Lung (tissue), 12 donors: Measurements from ENCODE around the gene RBKS. TPM values are rescaled to one million over a fixed set of nuclear protein-coding genes. Genes with fewer than 3 reads are reported as not detected.

Experiments used
- ATAC-seq: fragments of 200-7000 bp; cut with Tn5 transposase; one replicate; pipeline ENCODE4 v1.9.1; 2020; ENCODE audit warnings: moderate number of reproducible peaks; ENCODE audit not compliant: insufficient read depth, low FRiP score
- DNase-seq, 3 donors: peaks; one replicate each; pipeline ENCODE4 v3.0.0-alpha.2; 2013 to 2017
- H3K27ac ChIP-seq, 2 donors: one replicate each; pipeline ENCODE4 v1.5.1; 2013; ENCODE audit warnings: mild to moderate bottlenecking in 2 of 2, moderate library complexity in 2 of 2, control low read depth in 1 of 2, inconsistent platforms in 1 of 2, low read depth in 1 of 2, low read length in 1 of 2
- H3K27me3 ChIP-seq, 3 donors: one replicate each; pipeline ENCODE4 v1.5.1; 2013; ENCODE audit warnings: low read length in 2 of 3; ENCODE audit not compliant: control insufficient read depth in 3 of 3, insufficient read depth in 3 of 3
- H3K36me3 ChIP-seq, 4 donors: one replicate each; pipeline ENCODE4 v1.5.1; 2013; ENCODE audit warnings: low read length in 4 of 4, mild to moderate bottlenecking in 1 of 4, moderate library complexity in 1 of 4; ENCODE audit not compliant: control insufficient read depth in 4 of 4, insufficient read depth in 4 of 4
- H3K4me1 ChIP-seq, 5 donors: one replicate each; pipeline ENCODE4 v1.5.1; 2013; ENCODE audit warnings: low read length in 5 of 5, mild to moderate bottlenecking in 2 of 5, moderate library complexity in 1 of 5; ENCODE audit not compliant: control insufficient read depth in 5 of 5, insufficient read depth in 5 of 5
- H3K4me3 ChIP-seq: one replicate; pipeline ENCODE4 v1.5.1; 2013; ENCODE audit warnings: mild to moderate bottlenecking, control low read depth, moderate library complexity
- H3K9ac ChIP-seq, 2 donors: one replicate each; pipeline ENCODE4 v1.5.1; 2013; ENCODE audit warnings: low read length in 2 of 2, control low read depth in 1 of 2; ENCODE audit not compliant: insufficient read depth in 1 of 2
- H3K9me3 ChIP-seq, 4 donors: one replicate each; pipeline ENCODE4 v1.5.1; 2013; ENCODE audit warnings: low read length in 3 of 4, mild to moderate bottlenecking in 1 of 4, moderate library complexity in 1 of 4; ENCODE audit not compliant: control insufficient read depth in 4 of 4, insufficient read depth in 3 of 4
- WGBS, 2 donors: extraction: QIAGEN DNeasy Blood & Tissue Kit; methylation state at CpG; one replicate each; pipeline ENCODE4 v1.1.7; 2013; 5-methylcytosine and 5-hydroxymethylcytosine counted together
- polyA plus RNA-seq, 2 donors: library from polyadenylated mRNA; stranded (reverse); fragments of 200-250 nt; gene quantifications; one replicate each; pipeline ENCODE4 v1.2.1, GENCODE V29; 2013
- total RNA-seq, 2 donors: library from RNA; depleted of rRNA in 1 of 2; stranded (reverse); fragments of >200 nt in 1 of 2; gene quantifications; one replicate each; pipeline ENCODE4 v1.2.1, GENCODE V29; 2014 to 2021
- TF ChIP-seq, protein P1 (sequence below): IDR thresholded peaks from 2 replicates; pipeline ENCODE4 v1.5.1; 2012; ENCODE audit warnings: mild to moderate bottlenecking; ENCODE audit errors: control extremely low read depth, extremely low read depth
- donor health status: control.
- donor health status: control.
- donor health status: Bipolar disorder and iron deficiency.
- donor health status: healthy.
- donor health status: DM: yes; HTN: yes; CAD: no.

RBKS gene
- total and polyA plus RNA-seq, 4 donors, result 3.9 to 5.1 (median 4.9) TPM

DNA sequence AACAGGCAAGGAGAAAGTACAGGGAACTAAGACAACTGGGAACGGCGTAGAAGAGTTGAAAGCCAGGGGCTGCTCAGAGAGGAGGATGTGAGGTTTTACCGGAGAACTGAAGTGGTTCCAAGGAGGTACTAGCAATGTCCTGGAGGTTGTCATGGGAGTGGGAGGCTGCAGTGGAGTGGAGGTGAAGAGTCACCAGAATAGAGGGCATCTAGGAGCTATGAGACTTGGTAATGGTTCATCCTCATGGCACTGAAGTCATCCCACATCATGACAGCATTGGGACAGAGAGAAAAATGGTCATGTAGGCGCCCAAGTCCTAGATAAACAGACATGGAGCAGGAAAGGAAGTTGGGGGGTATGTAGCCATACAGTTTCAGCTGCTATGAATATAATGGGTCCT lies 92.3 kb downstream of the RBKS start:
- no peaks in the 10 kb centered on the region for H3K9me3 ChIP-seq
- H3K4me3 ChIP-seq, result no peak overlapping the region
- no peak overlapping the region for H3K9ac ChIP-seq
- 92 to 96% methylated on average over 4 of the region's 4 CpGs for WGBS, 2 donors
- DNase-seq, result no peak
- no peaks in the 10 kb centered on the region for H3K27me3 ChIP-seq
- TF ChIP-seq, protein P1, sequence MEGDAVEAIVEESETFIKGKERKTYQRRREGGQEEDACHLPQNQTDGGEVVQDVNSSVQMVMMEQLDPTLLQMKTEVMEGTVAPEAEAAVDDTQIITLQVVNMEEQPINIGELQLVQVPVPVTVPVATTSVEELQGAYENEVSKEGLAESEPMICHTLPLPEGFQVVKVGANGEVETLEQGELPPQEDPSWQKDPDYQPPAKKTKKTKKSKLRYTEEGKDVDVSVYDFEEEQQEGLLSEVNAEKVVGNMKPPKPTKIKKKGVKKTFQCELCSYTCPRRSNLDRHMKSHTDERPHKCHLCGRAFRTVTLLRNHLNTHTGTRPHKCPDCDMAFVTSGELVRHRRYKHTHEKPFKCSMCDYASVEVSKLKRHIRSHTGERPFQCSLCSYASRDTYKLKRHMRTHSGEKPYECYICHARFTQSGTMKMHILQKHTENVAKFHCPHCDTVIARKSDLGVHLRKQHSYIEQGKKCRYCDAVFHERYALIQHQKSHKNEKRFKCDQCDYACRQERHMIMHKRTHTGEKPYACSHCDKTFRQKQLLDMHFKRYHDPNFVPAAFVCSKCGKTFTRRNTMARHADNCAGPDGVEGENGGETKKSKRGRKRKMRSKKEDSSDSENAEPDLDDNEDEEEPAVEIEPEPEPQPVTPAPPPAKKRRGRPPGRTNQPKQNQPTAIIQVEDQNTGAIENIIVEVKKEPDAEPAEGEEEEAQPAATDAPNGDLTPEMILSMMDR, result no peak
- H3K27ac ChIP-seq, result peak overlapping the region in 1 of 2 donors; percentile 86
- H3K36me3 ChIP-seq, result no peaks in the 10 kb centered on the region
- peaks cover 0 to 29% (median 5%) of the 10 kb centered on the region in 5 donors for H3K4me1 ChIP-seq
- no peak for ATAC-seq

DNA sequence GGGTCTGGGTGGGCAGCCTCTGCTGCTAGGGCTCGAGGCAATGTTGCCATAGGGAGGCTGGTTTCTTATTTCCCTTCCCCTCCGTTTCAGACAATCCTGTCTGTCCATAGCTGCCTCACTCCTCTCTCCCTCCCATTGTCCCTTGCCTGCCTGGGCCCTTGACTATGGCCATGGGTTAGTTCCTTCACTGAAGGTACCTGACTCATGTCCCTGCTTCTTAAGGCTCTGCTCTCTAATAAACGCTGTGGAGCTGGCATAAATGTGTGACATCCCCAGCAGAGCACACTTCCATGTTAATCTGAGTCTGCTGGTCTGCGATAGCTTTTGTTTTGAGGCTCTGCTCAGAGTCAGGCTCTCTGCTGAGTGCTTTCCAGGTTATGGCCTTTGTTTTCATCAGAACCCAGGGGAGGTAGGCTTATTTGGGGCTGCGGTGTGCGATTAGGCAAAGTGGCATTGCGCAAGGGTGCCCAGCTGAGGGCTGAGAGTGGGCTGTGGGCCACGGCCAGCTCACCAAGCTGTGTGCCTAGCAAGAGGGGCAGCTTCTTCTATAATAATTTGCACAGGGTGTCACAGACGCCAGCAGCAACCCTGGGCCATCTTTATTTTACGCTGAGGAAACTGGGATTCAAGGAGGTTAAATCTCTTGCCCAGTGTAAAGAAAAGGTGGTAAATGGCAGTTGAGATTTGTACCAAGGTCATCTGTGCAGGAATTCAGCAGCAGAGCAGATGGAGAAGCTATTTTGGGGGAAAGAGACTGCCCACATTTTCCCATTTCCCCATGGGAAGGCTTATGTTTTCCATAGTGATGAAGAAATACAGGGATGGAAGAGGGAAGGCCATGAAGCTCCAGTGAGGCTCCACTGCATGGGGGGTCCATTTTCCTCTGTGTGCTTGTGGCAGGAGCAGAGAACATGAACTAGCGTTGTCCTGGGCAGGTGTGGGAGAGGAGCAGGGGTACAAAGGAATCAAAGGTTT lies 93.1 kb downstream of the RBKS start:
- no peak for ATAC-seq
- Histone ChIP-seq H3K4me1 (peaks cover 0 to 33% (median 5%) of the 10 kb centered on the region in 5 donors), H3K4me3 (no peak overlapping the region), H3K9ac (no peak overlapping the region), H3K36me3 (no peaks in the 10 kb centered on the region), H3K9me3 (no peaks in the 10 kb centered on the region), H3K27me3 (no peaks in the 10 kb centered on the region), H3K27ac (peak overlapping the region; percentile 57 to 86)
- WGBS, 2 donors, result 50 to 72% methylated on average over 11 of the region's 11 CpGs
- DNase-seq, result no peak
- TF ChIP-seq, protein P1, result no peak

DNA sequence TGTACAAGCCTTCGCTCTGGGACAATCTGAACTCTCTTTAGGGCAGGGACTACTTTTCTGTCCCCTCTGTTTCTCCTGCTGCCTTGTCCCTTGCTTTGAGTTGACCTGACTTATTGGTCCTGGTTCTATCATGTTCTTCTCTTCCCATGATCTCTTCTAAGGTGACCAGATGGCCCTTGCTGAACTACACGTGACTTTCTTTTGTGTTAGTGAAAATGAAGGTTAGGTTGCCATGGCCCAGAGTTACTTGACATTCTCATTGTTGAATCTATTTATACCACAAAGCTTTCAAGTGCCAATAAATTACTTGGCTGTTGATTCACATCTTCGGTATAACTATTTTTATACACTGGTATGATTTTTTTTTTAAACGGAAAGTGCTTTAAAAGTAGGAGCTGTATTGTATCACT lies 94.3 kb downstream of the RBKS start:
- Histone ChIP-seq H3K4me1 (peaks cover 0 to 33% (median 5%) of the 10 kb centered on the region in 5 donors), H3K36me3 (no peaks in the 10 kb centered on the region), H3K4me3 (no peak overlapping the region), H3K27me3 (no peaks in the 10 kb centered on the region), H3K9me3 (no peaks in the 10 kb centered on the region), H3K9ac (no peak overlapping the region), H3K27ac (peak overlapping the region; percentile 8 to 83)
- DNase-seq (peak in 2 of 3 donors; percentile 8 to 22), ATAC-seq (no peak)
- WGBS, 2 donors, result 34 to 45% methylated on average over 4 of the region's 4 CpGs
- TF ChIP-seq, protein P1, result no peak
